Keratinocyte (primary cell): ENCODE data around the gene UTS2B.

Experiments used
- CTCF ChIP-seq, 3 experiments: IDR thresholded peaks in 1 of 3; conservative IDR thresholded peaks in 1 of 3; optimal IDR thresholded peaks in 1 of 3; 2 replicates in 2 of 3; 3 replicates in 1 of 3; pipeline versions ENCODE3 to v1.5.1; 2011; ENCODE audit warnings: low read length in 3 of 3, mild to moderate bottlenecking in 3 of 3, moderate library complexity in 2 of 3, control low read depth in 1 of 3, inconsistent platforms in 1 of 3; ENCODE audit not compliant: insufficient read depth in 2 of 3; ENCODE audit errors: extremely low read depth in 1 of 3
- EZH2 ChIP-seq: IDR thresholded peaks from one replicate; pipeline ENCODE4 v1.6.1; 2012; ENCODE audit warnings: inconsistent platforms, mild to moderate bottlenecking, low read length, moderate library complexity

DNA sequence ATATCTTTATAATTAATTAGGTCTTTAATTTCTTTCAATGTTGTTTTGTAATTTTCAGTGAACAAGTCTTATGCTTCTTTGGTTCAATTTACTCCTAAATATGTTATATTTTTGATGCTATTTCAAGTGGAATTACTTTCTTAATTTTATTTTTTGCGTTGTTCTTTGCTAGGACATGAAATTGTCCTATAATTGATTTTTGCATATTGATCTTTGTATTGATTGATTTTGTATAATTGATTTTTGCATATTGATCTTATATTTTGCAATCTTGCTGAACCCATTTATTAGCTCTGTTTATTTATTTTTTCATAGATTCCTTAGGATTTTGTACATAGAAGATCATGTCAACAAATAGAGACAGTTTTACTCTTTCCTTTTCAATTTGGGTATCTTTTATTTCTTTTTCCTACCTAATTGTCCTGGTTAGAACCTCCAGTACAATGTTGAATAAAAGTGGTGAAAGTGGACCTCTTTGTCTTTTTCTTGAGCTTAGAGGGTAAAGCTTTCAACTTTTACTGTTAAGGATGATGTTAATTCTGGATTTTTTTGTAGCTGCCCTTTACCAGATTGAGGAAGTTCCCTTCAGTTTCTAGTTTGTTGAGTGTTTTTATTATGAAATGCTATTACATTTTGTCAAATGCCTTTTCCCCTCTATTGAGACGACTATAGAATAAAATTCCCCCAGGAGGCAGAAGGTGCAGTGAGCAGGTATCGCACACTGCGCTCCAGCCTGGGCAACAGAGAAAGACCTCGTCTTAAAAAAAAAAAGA is 37.9 kb downstream of the UTS2B start:
- TF ChIP-seq CTCF (optimal IDR thresholded peaks at IDR 0.05 in 1 of 3, IDR thresholded peaks at IDR 0.05 in 1 of 3, conservative IDR thresholded peaks at IDR 0.05 in 1 of 3; ENCODE audit: extremely low read depth in 1 of 3, insufficient read depth in 2 of 3, low read length in 3 of 3) (no peak), EZH2 (no peak)
